Chondrocyte (in vitro differentiated cells): ENCODE data around the gene TFIP11. TPM values are rescaled to one million over a fixed set of nuclear protein-coding genes. Genes with fewer than 3 reads are reported as not detected.
A peak's percentile ranks its signal among the peaks of the same experiment; 100 is the strongest.

Experiments used
- DNase-seq: peaks from one replicate; pipeline ENCODE4 v3.0.0; 2021; ENCODE audit warnings: mixed read lengths, low spot score
- H3K27ac Mint-ChIP-seq: one replicate; pipeline ENCODE4 v1.8.0; 2021; ENCODE audit warnings: mild to moderate bottlenecking, moderate library complexity, mixed read lengths; ENCODE audit not compliant: unreplicated experiment
- H3K27me3 Mint-ChIP-seq: 2 replicates; pipeline ENCODE4 v1.8.0; 2021; ENCODE audit warnings: low read depth, mixed read lengths
- H3K36me3 Mint-ChIP-seq: 2 replicates; pipeline ENCODE4 v1.8.0; 2021; ENCODE audit warnings: low read depth, mixed read lengths
- H3K4me1 Mint-ChIP-seq: 2 replicates; pipeline ENCODE4 v1.8.0; 2021; ENCODE audit warnings: low read depth, mild to moderate bottlenecking, mixed read lengths
- H3K4me3 Mint-ChIP-seq: one replicate; pipeline ENCODE4 v1.8.0; 2021; ENCODE audit warnings: mild to moderate bottlenecking, moderate library complexity, mixed read lengths; ENCODE audit not compliant: unreplicated experiment
- H3K9me3 Mint-ChIP-seq: 2 replicates; pipeline ENCODE4 v1.8.0; 2021; ENCODE audit warnings: low read depth, mixed read lengths
- total RNA-seq: library from RNA; stranded (reverse); gene quantifications from 3 replicates; pipeline ENCODE4 v1.2.1, GENCODE V29; 2021
- TF ChIP-seq, protein P1 (sequence below): fragments of 200-600 bp; sonication (generic); IDR thresholded peaks from 2 replicates; pipeline ENCODE4 v1.5.0; 2021; ENCODE audit warnings: antibody characterized with exemption, mild to moderate bottlenecking, moderate library complexity

Gene TFIP11
- total RNA-seq, 1 donor from 2014 or later, result 30.6 TPM

DNA sequence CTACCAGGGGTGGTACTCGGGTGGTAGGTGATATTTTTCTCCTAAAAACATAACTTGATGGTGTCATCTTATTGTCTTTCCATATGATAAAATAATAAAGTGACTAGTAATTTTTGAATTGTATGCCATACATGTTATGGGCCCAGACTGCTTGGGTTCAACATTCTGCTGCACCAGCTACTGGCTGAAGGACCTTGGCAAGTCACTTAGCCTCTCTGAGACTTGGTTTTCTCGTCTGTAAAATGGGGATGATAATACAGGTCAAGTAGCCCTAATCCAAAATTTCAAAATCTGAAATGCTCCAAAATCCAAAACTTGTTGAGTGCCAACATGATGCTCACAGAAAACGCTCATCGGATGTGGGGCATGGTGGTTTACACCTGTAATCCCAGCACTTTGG, 35.6 kb upstream of the TFIP11 start:
- DNase-seq, result no peak
- peaks cover 5% of the 10 kb centered on the region for H3K36me3 Mint-ChIP-seq
- peaks cover 35% of the 10 kb centered on the region for H3K4me1 Mint-ChIP-seq
- H3K27me3 Mint-ChIP-seq, result no peaks in the 10 kb centered on the region
- no peak overlapping the region for H3K27ac Mint-ChIP-seq
- TF ChIP-seq, protein P1, sequence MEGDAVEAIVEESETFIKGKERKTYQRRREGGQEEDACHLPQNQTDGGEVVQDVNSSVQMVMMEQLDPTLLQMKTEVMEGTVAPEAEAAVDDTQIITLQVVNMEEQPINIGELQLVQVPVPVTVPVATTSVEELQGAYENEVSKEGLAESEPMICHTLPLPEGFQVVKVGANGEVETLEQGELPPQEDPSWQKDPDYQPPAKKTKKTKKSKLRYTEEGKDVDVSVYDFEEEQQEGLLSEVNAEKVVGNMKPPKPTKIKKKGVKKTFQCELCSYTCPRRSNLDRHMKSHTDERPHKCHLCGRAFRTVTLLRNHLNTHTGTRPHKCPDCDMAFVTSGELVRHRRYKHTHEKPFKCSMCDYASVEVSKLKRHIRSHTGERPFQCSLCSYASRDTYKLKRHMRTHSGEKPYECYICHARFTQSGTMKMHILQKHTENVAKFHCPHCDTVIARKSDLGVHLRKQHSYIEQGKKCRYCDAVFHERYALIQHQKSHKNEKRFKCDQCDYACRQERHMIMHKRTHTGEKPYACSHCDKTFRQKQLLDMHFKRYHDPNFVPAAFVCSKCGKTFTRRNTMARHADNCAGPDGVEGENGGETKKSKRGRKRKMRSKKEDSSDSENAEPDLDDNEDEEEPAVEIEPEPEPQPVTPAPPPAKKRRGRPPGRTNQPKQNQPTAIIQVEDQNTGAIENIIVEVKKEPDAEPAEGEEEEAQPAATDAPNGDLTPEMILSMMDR, result no peak
- no peak overlapping the region for H3K4me3 Mint-ChIP-seq
- no peaks in the 10 kb centered on the region for H3K9me3 Mint-ChIP-seq

DNA sequence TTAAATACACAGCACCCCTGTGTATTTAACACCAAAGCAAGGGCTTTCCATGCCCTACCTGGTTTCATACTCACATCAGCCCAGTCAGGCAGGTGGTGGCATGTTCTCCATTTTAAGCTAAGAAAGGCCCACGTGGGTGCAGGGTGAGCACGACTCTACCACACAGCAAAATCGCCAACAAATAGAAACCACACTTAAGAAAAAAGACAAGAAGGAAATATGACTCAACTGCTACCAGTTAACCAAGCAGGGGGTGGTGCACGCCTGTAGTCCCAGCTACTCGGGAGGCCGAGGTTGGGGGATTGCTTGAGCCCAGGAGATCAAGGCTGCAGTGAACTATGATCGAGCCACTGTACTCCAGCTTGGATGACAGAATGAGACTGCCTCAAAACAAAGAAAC, 35.2 kb upstream of the TFIP11 start:
- no peak overlapping the region for H3K4me3 Mint-ChIP-seq
- TF ChIP-seq, protein P1, result no peak
- H3K27me3 Mint-ChIP-seq, result no peaks in the 10 kb centered on the region
- no peaks in the 10 kb centered on the region for H3K9me3 Mint-ChIP-seq
- no peak overlapping the region for H3K27ac Mint-ChIP-seq
- H3K36me3 Mint-ChIP-seq, result peaks cover 7% of the 10 kb centered on the region
- H3K4me1 Mint-ChIP-seq, result peaks cover 32% of the 10 kb centered on the region
- DNase-seq, result no peak

DNA sequence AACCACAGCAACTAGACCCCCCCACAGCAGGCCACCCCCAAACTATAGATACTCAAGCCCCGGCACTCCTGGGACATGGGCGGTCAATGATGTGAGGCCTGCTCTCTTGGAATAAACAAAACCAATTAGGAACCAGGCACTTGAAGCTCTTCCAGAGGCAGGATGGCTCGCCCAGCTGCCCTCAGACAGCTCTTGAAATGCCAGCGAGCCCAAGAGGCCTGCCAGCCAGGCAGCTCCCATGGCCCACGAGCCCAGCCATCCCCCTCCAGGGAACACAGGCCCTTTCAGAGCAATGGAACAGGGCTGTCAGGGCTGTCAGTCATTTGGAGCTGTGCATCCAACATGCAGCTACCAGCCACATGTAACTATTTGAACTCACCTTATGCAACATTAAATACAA, 34.0 kb upstream of the TFIP11 start:
- Mint-ChIP-seq H3K9me3 (no peaks in the 10 kb centered on the region), H3K4me1 (peaks cover 21% of the 10 kb centered on the region), H3K27me3 (no peaks in the 10 kb centered on the region), H3K4me3 (no peak overlapping the region), H3K27ac (no peak overlapping the region), H3K36me3 (peaks cover 7% of the 10 kb centered on the region)
- TF ChIP-seq, protein P1, result no peak
- DNase-seq, result peak; percentile 54

DNA sequence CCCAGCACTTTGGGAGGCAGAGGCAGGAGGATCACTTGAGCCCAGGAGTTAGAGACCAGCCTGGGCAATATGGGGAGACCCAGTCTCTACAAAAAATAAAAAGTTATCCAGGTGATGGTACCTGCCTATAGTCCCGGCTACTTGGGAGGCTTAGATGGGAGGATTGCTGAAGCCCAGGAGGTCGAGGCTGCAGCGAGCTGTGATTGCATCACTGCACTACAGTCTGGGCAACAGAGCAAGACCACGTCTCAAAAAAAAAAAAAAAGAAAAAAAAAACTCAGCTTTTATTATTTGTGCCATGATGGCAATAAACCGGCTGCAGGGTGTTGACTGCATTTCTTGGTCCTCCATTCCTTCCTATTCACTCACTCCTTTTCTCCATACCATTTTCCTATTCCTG, 33.6 kb upstream of the TFIP11 start:
- Mint-ChIP-seq H3K27me3 (no peaks in the 10 kb centered on the region), H3K9me3 (no peaks in the 10 kb centered on the region), H3K27ac (no peak overlapping the region), H3K4me1 (peaks cover 16% of the 10 kb centered on the region), H3K36me3 (peaks cover 7% of the 10 kb centered on the region), H3K4me3 (no peak overlapping the region)
- TF ChIP-seq, protein P1, result no peak
- no peak for DNase-seq

DNA sequence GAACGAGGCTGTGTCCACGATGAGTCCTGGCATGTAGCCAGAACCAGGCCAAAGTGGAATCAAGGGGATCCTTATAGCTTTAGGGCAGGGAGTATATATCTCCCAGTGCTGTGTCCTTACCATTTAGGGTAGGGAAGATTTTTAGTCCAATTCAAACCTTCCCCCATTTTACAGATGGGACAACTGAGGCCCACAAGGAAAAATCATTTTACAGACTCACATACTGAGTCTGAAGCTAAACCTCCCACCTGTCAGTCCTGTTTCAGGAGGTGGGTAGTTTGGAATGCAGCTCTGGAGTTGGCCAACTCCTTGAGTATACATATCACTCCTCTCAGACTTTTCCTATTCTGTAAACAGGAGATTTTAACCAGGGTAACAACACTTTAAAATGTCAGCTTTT, 33.1 kb upstream of the TFIP11 start:
- no peaks in the 10 kb centered on the region for H3K27me3 Mint-ChIP-seq
- no peak overlapping the region for H3K27ac Mint-ChIP-seq
- TF ChIP-seq, protein P1, result no peak
- no peak for DNase-seq
- H3K36me3 Mint-ChIP-seq, result peaks cover 10% of the 10 kb centered on the region
- no peaks in the 10 kb centered on the region for H3K9me3 Mint-ChIP-seq
- H3K4me3 Mint-ChIP-seq, result no peak overlapping the region
- H3K4me1 Mint-ChIP-seq, result peaks cover 12% of the 10 kb centered on the region
